GM23338 (cell line): ENCODE data around the gene WWOX. TPM values are rescaled to one million over a fixed set of nuclear protein-coding genes. Genes with fewer than 3 reads are reported as not detected.

Experiments
- ATAC-seq: fragments of 200-7000 bp; cut with Tn5 transposase; 3 replicates; pipeline ENCODE4 v1.9.1; 2020
- DNase-seq: peaks from one replicate; pipeline ENCODE4 v3.0.0-alpha.2; 2015; ENCODE audit warnings: low spot score
- H2AFZ ChIP-seq: fragments of 200-600 bp; sonication (generic); 2 replicates; pipeline ENCODE4 v1.8.0; 2016; ENCODE audit warnings: antibody characterized with exemption, mild to moderate bottlenecking, moderate library complexity
- H3F3A ChIP-seq: fragments of 200-600 bp; sonication (generic); replicated peaks from 2 replicates; pipeline ENCODE4 v1.8.0; 2017; ENCODE audit warnings: antibody characterized with exemption, mixed run types, low read depth
- H3K27ac ChIP-seq: fragments of 200-600 bp; sonication (generic); 2 replicates; pipeline ENCODE4 v1.6.1; 2016; ENCODE audit warnings: low read depth
- H3K27me3 ChIP-seq: fragments of 200-600 bp; sonication (generic); 2 replicates; pipeline ENCODE4 v1.8.0; 2016; ENCODE audit warnings: mild to moderate bottlenecking, mixed run types, moderate library complexity; ENCODE audit not compliant: insufficient read depth
- H3K36me3 ChIP-seq: fragments of 200-600 bp; sonication (generic); 2 replicates; pipeline ENCODE4 v1.8.0; 2016; ENCODE audit warnings: mild to moderate bottlenecking; ENCODE audit not compliant: insufficient read depth
- H3K4me1 ChIP-seq: fragments of 200-600 bp; sonication (generic); 2 replicates; pipeline ENCODE4 v1.8.0; 2016; ENCODE audit warnings: mild to moderate bottlenecking, moderate library complexity; ENCODE audit not compliant: insufficient read depth
- H3K4me2 ChIP-seq: fragments of 200-600 bp; sonication (generic); 2 replicates; pipeline ENCODE4 v1.7.1; 2017; ENCODE audit warnings: mixed run types
- H3K4me3 ChIP-seq: fragments of 200-600 bp; sonication (generic); 2 replicates; pipeline ENCODE4 v1.6.1; 2016; ENCODE audit warnings: mixed run types
- H3K79me2 ChIP-seq: fragments of 200-600 bp; sonication (generic); replicated peaks from 2 replicates; pipeline ENCODE4 v1.8.0; 2017; ENCODE audit warnings: mild to moderate bottlenecking; ENCODE audit not compliant: insufficient read depth
- H3K9me2 ChIP-seq: fragments of 200-600 bp; sonication (generic); 2 replicates; pipeline ENCODE4 v1.8.0; 2017; ENCODE audit not compliant: insufficient read depth
- H4K20me1 ChIP-seq: fragments of 200-600 bp; sonication (generic); replicated peaks from 2 replicates; pipeline ENCODE4 v1.8.0; 2017; ENCODE audit warnings: mild to moderate bottlenecking; ENCODE audit not compliant: insufficient read depth
- H3K27ac Mint-ChIP-seq: 2 replicates; pipeline ENCODE4 v1.8.0; 2020; ENCODE audit warnings: inconsistent platforms, mild to moderate bottlenecking, moderate library complexity, mixed read lengths
- H3K27me3 Mint-ChIP-seq: 3 replicates; pipeline ENCODE4 v1.8.0; 2022; ENCODE audit warnings: low read depth, mild to moderate bottlenecking, moderate library complexity, mixed read lengths, inconsistent platforms; ENCODE audit not compliant: insufficient read depth, poor library complexity
- H3K36me3 Mint-ChIP-seq: 3 replicates; pipeline ENCODE4 v1.8.0; 2021; ENCODE audit warnings: low read depth, mild to moderate bottlenecking, inconsistent platforms, moderate library complexity, mixed read lengths
- H3K4me1 Mint-ChIP-seq: 3 replicates; pipeline ENCODE4 v1.8.0; 2020; ENCODE audit warnings: mild to moderate bottlenecking, inconsistent platforms, mixed read lengths
- H3K4me3 Mint-ChIP-seq: 3 replicates; pipeline ENCODE4 v1.8.0; 2021; ENCODE audit warnings: moderate library complexity, mild to moderate bottlenecking, inconsistent platforms, mixed read lengths
- H3K9me3 Mint-ChIP-seq: 3 replicates; pipeline ENCODE4 v1.8.0; 2020; ENCODE audit warnings: moderate library complexity, mild to moderate bottlenecking, inconsistent platforms, mixed read lengths
- CREB1 ChIP-seq: fragments of 250-450 bp; sonication (Bioruptor Pico); IDR thresholded peaks from 2 replicates; pipeline ENCODE4 v1.5.0; 2020; ENCODE audit warnings: low read depth, mild to moderate bottlenecking, moderate library complexity
- EZH2 ChIP-seq: fragments of 200-600 bp; sonication (generic); IDR thresholded peaks from one replicate; pipeline ENCODE4 v1.8.0; 2017; ENCODE audit warnings: antibody characterized with exemption, mild to moderate bottlenecking, low read depth; ENCODE audit not compliant: unreplicated experiment
- JUNB ChIP-seq: IDR thresholded peaks from one replicate; pipeline ENCODE4 v1.6.1; 2016; ENCODE audit warnings: antibody characterized with exemption; ENCODE audit not compliant: unreplicated experiment
- STAT1 ChIP-seq: IDR thresholded peaks from one replicate; pipeline ENCODE4 v1.6.1; 2016; ENCODE audit warnings: antibody characterized with exemption; ENCODE audit not compliant: unreplicated experiment
- ZNF114 ChIP-seq: fragments of 250-450 bp; sonication (Bioruptor Pico); IDR thresholded peaks from 2 replicates; pipeline ENCODE4 v1.5.0; 2020; ENCODE audit warnings: mild to moderate bottlenecking, moderate library complexity
- ZNF331 ChIP-seq: fragments of 250-450 bp; sonication (Bioruptor Pico); IDR thresholded peaks from 2 replicates; pipeline ENCODE4 v1.5.0; 2020; ENCODE audit warnings: low read depth, mild to moderate bottlenecking, moderate library complexity
- polyA plus RNA-seq: library from polyadenylated mRNA; unstranded; fragments of >200 nt; fragmentation: Nextera tagmentation; extraction: Ambion mirVana; gene quantifications from 2 replicates; pipeline ENCODE4 v1.2.1, GENCODE V29; 2016
- total RNA-seq: library from RNA; depleted of rRNA; stranded (reverse); fragments of >200 nt; shearing (Covaris generic); gene quantifications from 2 replicates; pipeline ENCODE4 v1.2.3, GENCODE V29; 2014
- TF ChIP-seq, protein P1 (sequence below), 2 experiments: fragments of 200-600 bp in 1 of 2; sonication (generic) in 1 of 2; conservative IDR thresholded peaks; 2 replicates each; pipeline versions ENCODE4 v1.5.1 to v1.6.1; 2016 to 2017; ENCODE audit warnings: antibody characterized with exemption in 2 of 2, low read depth in 2 of 2, mild to moderate bottlenecking in 2 of 2, moderate library complexity in 1 of 2

The WWOX gene
- total and polyA plus RNA-seq, 2 experiments from 2014 or later, result 10.0 to 19.3 TPM

DNA sequence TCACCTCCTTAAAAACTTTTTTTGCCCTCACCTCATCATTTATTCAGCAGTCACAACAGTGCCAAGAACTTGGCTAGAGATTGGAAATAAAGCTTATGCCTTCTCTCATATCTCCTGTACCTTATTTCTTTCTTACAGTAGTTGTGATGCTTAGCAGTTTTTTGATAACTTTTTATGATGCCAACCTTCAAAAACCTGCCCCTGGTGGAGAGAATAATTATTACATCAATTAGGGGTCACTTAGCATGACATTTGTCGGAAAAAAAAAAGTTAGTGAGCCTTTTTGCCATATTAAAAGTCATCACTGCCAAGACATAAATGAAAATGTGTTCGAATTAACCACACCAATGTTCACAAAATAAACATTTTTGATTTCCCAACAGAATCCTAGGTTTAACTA lies 296.6 kb downstream of the WWOX start:
- TF ChIP-seq, protein P1, sequence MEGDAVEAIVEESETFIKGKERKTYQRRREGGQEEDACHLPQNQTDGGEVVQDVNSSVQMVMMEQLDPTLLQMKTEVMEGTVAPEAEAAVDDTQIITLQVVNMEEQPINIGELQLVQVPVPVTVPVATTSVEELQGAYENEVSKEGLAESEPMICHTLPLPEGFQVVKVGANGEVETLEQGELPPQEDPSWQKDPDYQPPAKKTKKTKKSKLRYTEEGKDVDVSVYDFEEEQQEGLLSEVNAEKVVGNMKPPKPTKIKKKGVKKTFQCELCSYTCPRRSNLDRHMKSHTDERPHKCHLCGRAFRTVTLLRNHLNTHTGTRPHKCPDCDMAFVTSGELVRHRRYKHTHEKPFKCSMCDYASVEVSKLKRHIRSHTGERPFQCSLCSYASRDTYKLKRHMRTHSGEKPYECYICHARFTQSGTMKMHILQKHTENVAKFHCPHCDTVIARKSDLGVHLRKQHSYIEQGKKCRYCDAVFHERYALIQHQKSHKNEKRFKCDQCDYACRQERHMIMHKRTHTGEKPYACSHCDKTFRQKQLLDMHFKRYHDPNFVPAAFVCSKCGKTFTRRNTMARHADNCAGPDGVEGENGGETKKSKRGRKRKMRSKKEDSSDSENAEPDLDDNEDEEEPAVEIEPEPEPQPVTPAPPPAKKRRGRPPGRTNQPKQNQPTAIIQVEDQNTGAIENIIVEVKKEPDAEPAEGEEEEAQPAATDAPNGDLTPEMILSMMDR (conservative IDR thresholded peaks at IDR 0.05; ENCODE audit: low read depth in 2 of 2), result peak in 1 of 2 experiments; percentile 63; a peak in 3 of 4 replicates
- no peak for TF ChIP-seq ZNF331 (CRISPR knock-in tag)
- H3K4me2 ChIP-seq, result no peak overlapping the region
- Mint-ChIP-seq H3K4me1 (0 out of 3 replicates have a peak, but pooled peaks cover 2% of the 10 kb centered on the region), H3K4me3 (no peak overlapping the region), H3K27me3 (peaks cover 1% of the 10 kb centered on the region), H3K27ac (no peak overlapping the region), H3K36me3 (peaks cover 16% of the 10 kb centered on the region), H3K9me3 (peaks cover 26% of the 10 kb centered on the region)
- 0 out of 2 replicates have a peak, but pooled peaks cover 4% of the 10 kb centered on the region for H3K9me2 ChIP-seq
- no peaks in the 10 kb centered on the region for H3K4me1 ChIP-seq
- no peaks in the 10 kb centered on the region for H3K79me2 ChIP-seq
- no peak overlapping the region for H3K4me3 ChIP-seq
- no peak overlapping the region for H3K27ac ChIP-seq
- DNase-seq (peak; percentile 60), ATAC-seq (no peak)
- no peaks in the 10 kb centered on the region for H4K20me1 ChIP-seq
- H3K27me3 ChIP-seq, result no peaks in the 10 kb centered on the region
- no peaks in the 10 kb centered on the region for H3F3A ChIP-seq
- H2AFZ ChIP-seq, result no peak overlapping the region
- H3K36me3 ChIP-seq, result peaks cover 17% of the 10 kb centered on the region

DNA sequence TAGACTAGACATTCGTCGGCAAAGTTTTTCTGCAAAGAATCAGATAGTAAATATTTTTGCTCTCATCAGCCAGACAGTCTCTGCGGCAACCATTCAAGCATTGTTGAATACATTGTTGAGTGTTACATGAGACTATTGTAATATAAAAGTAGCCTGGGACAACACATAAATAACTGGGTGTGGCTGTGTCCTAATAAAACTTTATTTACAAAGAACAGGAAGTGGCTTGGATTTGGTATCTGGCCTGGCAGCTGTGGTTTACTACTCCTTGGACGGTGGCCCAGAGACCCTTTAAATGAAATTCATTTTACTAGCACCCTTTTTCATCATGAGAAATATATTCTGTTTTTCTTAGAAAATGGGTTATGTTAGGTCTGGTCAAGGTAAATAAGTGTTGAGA lies 297.2 kb downstream of the WWOX start:
- Histone ChIP-seq H3K4me1 (no peaks in the 10 kb centered on the region), H3F3A (no peaks in the 10 kb centered on the region), H3K27me3 (no peaks in the 10 kb centered on the region), H2AFZ (no peak overlapping the region), H3K36me3 (peaks cover 17% of the 10 kb centered on the region), H3K79me2 (no peaks in the 10 kb centered on the region), H3K4me2 (no peak overlapping the region), H4K20me1 (no peaks in the 10 kb centered on the region), H3K4me3 (no peak overlapping the region), H3K27ac (no peak overlapping the region), H3K9me2 (0 out of 2 replicates have a peak, but pooled peaks cover 4% of the 10 kb centered on the region)
- DNase-seq (no peak), ATAC-seq (no peak)
- Mint-ChIP-seq H3K27ac (peak overlapping the region; percentile 23; the same call in 1 of the 2 replicates), H3K9me3 (peaks cover 20% of the 10 kb centered on the region), H3K4me1 (0 out of 3 replicates have a peak, but pooled peaks cover 2% of the 10 kb centered on the region), H3K36me3 (peaks cover 13% of the 10 kb centered on the region), H3K27me3 (peaks cover 1% of the 10 kb centered on the region), H3K4me3 (no peak overlapping the region)
- TF ChIP-seq ZNF114 (CRISPR knock-in tag) (no peak), CREB1 (CRISPR knock-in tag) (no peak), STAT1 (no peak), EZH2 (no peak), JUNB (no peak)
- TF ChIP-seq, protein P1 (conservative IDR thresholded peaks at IDR 0.05; ENCODE audit: low read depth in 2 of 2), result no peak
